ENCODE data around the gene RGS5.

The RGS5 gene

GRCh38 chr1:163128282-163128681 is 74.4 kb downstream of the RGS5 start:
- Mint-ChIP-seq H3K36me3 (ENCODE audit: insufficient read depth) (peaks cover 2% of the 10 kb centered on the region), H3K27ac (ENCODE audit: low read depth) (no peak overlapping the region), H3K27me3 (peaks cover 61% of the 10 kb centered on the region), H3K4me3 (no peak overlapping the region), H3K4me1 (no peaks in the 10 kb centered on the region), H3K9me3 (no peaks in the 10 kb centered on the region)
- DNase-seq (ENCODE audit: low spot score in 2 of 2) = no peak
- no peak for ATAC-seq (replicated peaks; ENCODE audit: extremely low read depth, poor library complexity, severe bottlenecking)

GRCh38 chr1:163124812-163125211 is 77.9 kb downstream of the RGS5 start:
- Mint-ChIP-seq H3K27ac (ENCODE audit: low read depth) (no peak overlapping the region), H3K27me3 (peaks cover 43% of the 10 kb centered on the region), H3K9me3 (no peaks in the 10 kb centered on the region), H3K4me3 (no peak overlapping the region), H3K4me1 (no peaks in the 10 kb centered on the region), H3K36me3 (ENCODE audit: insufficient read depth) (peaks cover 2% of the 10 kb centered on the region)
- DNase-seq (ENCODE audit: low spot score in 2 of 2) (no peak), ATAC-seq (replicated peaks; ENCODE audit: extremely low read depth, poor library complexity, severe bottlenecking) (no peak)

GRCh38 chr1:163120372-163120771 is 82.3 kb downstream of the RGS5 start:
- Mint-ChIP-seq H3K4me3 (no peak overlapping the region), H3K4me1 (no peaks in the 10 kb centered on the region), H3K27me3 (peaks cover 16% of the 10 kb centered on the region), H3K27ac (ENCODE audit: low read depth) (no peak overlapping the region), H3K36me3 (ENCODE audit: insufficient read depth) (peaks cover 2% of the 10 kb centered on the region), H3K9me3 (no peaks in the 10 kb centered on the region)
- DNase-seq (ENCODE audit: low spot score in 2 of 2) = no peak
- no peak for ATAC-seq (replicated peaks; ENCODE audit: extremely low read depth, poor library complexity, severe bottlenecking)

GRCh38 chr1:163119707-163120106 is 83.0 kb downstream of the RGS5 start:
- DNase-seq (ENCODE audit: low spot score in 2 of 2) (no peak), ATAC-seq (replicated peaks; ENCODE audit: extremely low read depth, poor library complexity, severe bottlenecking) (no peak)
- Mint-ChIP-seq H3K27me3 (peaks cover 14% of the 10 kb centered on the region), H3K4me1 (no peaks in the 10 kb centered on the region), H3K4me3 (no peak overlapping the region), H3K27ac (ENCODE audit: low read depth) (no peak overlapping the region), H3K36me3 (ENCODE audit: insufficient read depth) (peaks cover 2% of the 10 kb centered on the region), H3K9me3 (no peaks in the 10 kb centered on the region)

GRCh38 chr1:163115887-163116286 is 86.8 kb downstream of the RGS5 start:
- ATAC-seq (replicated peaks; ENCODE audit: extremely low read depth, poor library complexity, severe bottlenecking) (no peak), DNase-seq (ENCODE audit: low spot score in 2 of 2) (no peak)
- Mint-ChIP-seq H3K9me3 (no peaks in the 10 kb centered on the region), H3K4me1 (no peaks in the 10 kb centered on the region), H3K27me3 (peaks cover 27% of the 10 kb centered on the region), H3K36me3 (ENCODE audit: insufficient read depth) (no peaks in the 10 kb centered on the region), H3K27ac (ENCODE audit: low read depth) (no peak overlapping the region), H3K4me3 (no peak overlapping the region)

- ATAC-seq (replicated peaks; ENCODE audit: extremely low read depth, poor library complexity, severe bottlenecking) (no peak), DNase-seq (ENCODE audit: low spot score in 2 of 2) (no peak)
- H3K27me3 Mint-ChIP-seq = peaks cover 40% of the 10 kb centered on the region
- H3K4me3 Mint-ChIP-seq = no peak overlapping the region
- peaks cover 2% of the 10 kb centered on the region for H3K36me3 Mint-ChIP-seq (ENCODE audit: insufficient read depth)
- no peaks in the 10 kb centered on the region for H3K9me3 Mint-ChIP-seq
- H3K4me1 Mint-ChIP-seq = no peaks in the 10 kb centered on the region
- no peak overlapping the region for H3K27ac Mint-ChIP-seq (ENCODE audit: low read depth)
Measured at GRCh38 chr1:163107655-163108054, 95.1 kb downstream of the RGS5 start.

GRCh38 chr1:163106364-163106987 is 96.2 kb downstream of the RGS5 start:
- no peak for ATAC-seq (replicated peaks; ENCODE audit: extremely low read depth, poor library complexity, severe bottlenecking)

GRCh38 chr1:163104385-163105099 is 98.2 kb downstream of the RGS5 start:
- no peak overlapping the region for H3K27ac Mint-ChIP-seq (ENCODE audit: low read depth)
- H3K4me3 Mint-ChIP-seq = no peak overlapping the region
- peaks cover 23% of the 10 kb centered on the region for H3K27me3 Mint-ChIP-seq
- H3K9me3 Mint-ChIP-seq = no peaks in the 10 kb centered on the region
- DNase-seq (ENCODE audit: low spot score in 2 of 2) = no peak
- ATAC-seq (replicated peaks; ENCODE audit: extremely low read depth, poor library complexity, severe bottlenecking) = no peak
- H3K4me1 Mint-ChIP-seq = no peaks in the 10 kb centered on the region
- peaks cover 2% of the 10 kb centered on the region for H3K36me3 Mint-ChIP-seq (ENCODE audit: insufficient read depth)

More at GRCh38 chr1:163106364-163106987, 96.2 kb downstream of the RGS5 start:
- H3K27ac Mint-ChIP-seq (ENCODE audit: low read depth) = no peak overlapping the region
- no peaks in the 10 kb centered on the region for H3K4me1 Mint-ChIP-seq
- H3K4me3 Mint-ChIP-seq = no peak overlapping the region
- peaks cover 2% of the 10 kb centered on the region for H3K36me3 Mint-ChIP-seq (ENCODE audit: insufficient read depth)
- H3K27me3 Mint-ChIP-seq = peaks cover 32% of the 10 kb centered on the region
- no peaks in the 10 kb centered on the region for H3K9me3 Mint-ChIP-seq
- no peak for DNase-seq (ENCODE audit: low spot score in 2 of 2)

GRCh38 chr1:163102590-163102989 is 100.1 kb downstream of the RGS5 start:
- Mint-ChIP-seq H3K27ac (ENCODE audit: low read depth) (no peak overlapping the region), H3K27me3 (peaks cover 10% of the 10 kb centered on the region), H3K4me1 (no peaks in the 10 kb centered on the region), H3K36me3 (ENCODE audit: insufficient read depth) (no peaks in the 10 kb centered on the region), H3K4me3 (no peak overlapping the region), H3K9me3 (no peaks in the 10 kb centered on the region)
- DNase-seq (ENCODE audit: low spot score in 2 of 2) (no peak), ATAC-seq (replicated peaks; ENCODE audit: extremely low read depth, poor library complexity, severe bottlenecking) (no peak)

- H3K36me3 Mint-ChIP-seq (ENCODE audit: insufficient read depth) = no peaks in the 10 kb centered on the region
- H3K9me3 Mint-ChIP-seq = no peaks in the 10 kb centered on the region
- no peak overlapping the region for H3K4me3 Mint-ChIP-seq
- no peak for ATAC-seq (replicated peaks; ENCODE audit: extremely low read depth, poor library complexity, severe bottlenecking)
- peaks cover 36% of the 10 kb centered on the region for H3K27me3 Mint-ChIP-seq
- no peak overlapping the region for H3K27ac Mint-ChIP-seq (ENCODE audit: low read depth)
- H3K4me1 Mint-ChIP-seq = no peaks in the 10 kb centered on the region
- no peak for DNase-seq (ENCODE audit: low spot score in 2 of 2)
Measured at GRCh38 chr1:163095213-163095612, 107.5 kb downstream of the RGS5 start.

- Mint-ChIP-seq H3K27ac (ENCODE audit: low read depth) (no peak overlapping the region), H3K4me1 (no peaks in the 10 kb centered on the region), H3K4me3 (no peak overlapping the region), H3K27me3 (peaks cover 30% of the 10 kb centered on the region), H3K9me3 (no peaks in the 10 kb centered on the region), H3K36me3 (ENCODE audit: insufficient read depth) (no peaks in the 10 kb centered on the region)
- no peak for ATAC-seq (replicated peaks; ENCODE audit: extremely low read depth, poor library complexity, severe bottlenecking)
- DNase-seq (ENCODE audit: low spot score in 2 of 2) = no peak
Measured at GRCh38 chr1:163094589-163094988, 108.1 kb downstream of the RGS5 start.

GRCh38 chr1:163094182-163094581 is 108.5 kb downstream of the RGS5 start:
- DNase-seq (ENCODE audit: low spot score in 2 of 2) = no peak
- H3K4me3 Mint-ChIP-seq = no peak overlapping the region
- no peaks in the 10 kb centered on the region for H3K36me3 Mint-ChIP-seq (ENCODE audit: insufficient read depth)
- peaks cover 28% of the 10 kb centered on the region for H3K27me3 Mint-ChIP-seq
- no peaks in the 10 kb centered on the region for H3K9me3 Mint-ChIP-seq
- no peak for ATAC-seq (replicated peaks; ENCODE audit: extremely low read depth, poor library complexity, severe bottlenecking)
- H3K4me1 Mint-ChIP-seq = no peaks in the 10 kb centered on the region
- H3K27ac Mint-ChIP-seq (ENCODE audit: low read depth) = no peak overlapping the region

- Mint-ChIP-seq H3K27ac (ENCODE audit: low read depth) (no peak overlapping the region), H3K36me3 (ENCODE audit: insufficient read depth) (no peaks in the 10 kb centered on the region), H3K27me3 (peaks cover 28% of the 10 kb centered on the region), H3K9me3 (no peaks in the 10 kb centered on the region), H3K4me3 (no peak overlapping the region), H3K4me1 (no peaks in the 10 kb centered on the region)
- no peak for DNase-seq (ENCODE audit: low spot score in 2 of 2)
- no peak for ATAC-seq (replicated peaks; ENCODE audit: extremely low read depth, poor library complexity, severe bottlenecking)
Measured at GRCh38 chr1:163093579-163093978, 109.1 kb downstream of the RGS5 start.
